Measurements from ENCODE around the gene POLR3E.

- TF ChIP-seq EZH2 (IDR thresholded peaks at IDR 0.05), result no peak
- TF ChIP-seq ELF1 (IDR thresholded peaks at IDR 0.05; ENCODE audit: borderline replicate concordance, low read depth), result no peak
These were observed 29.1 kb downstream of the POLR3E start for GRCh38 chr16:22326369-22326652.
